Activated CD8-positive, alpha-beta memory T cell treated with anti-CD3 and anti-CD28 coated beads, Interleukin-2, amount 50 U/mL, for 48 hours (primary cell): ENCODE data around the gene ABHD4.
"Not testable (repeated sequence)": the region's sequence is repeated elsewhere in the genome, so short reads cannot be mapped to it uniquely, and the experiment has no call there.

Experiments used
- DNase-seq: peaks from one replicate; pipeline ENCODE4 v3.0.0-alpha.2; 2020

The ABHD4 gene

GRCh38 chr14:22593189-22593588 lies 4.9 kb upstream of the ABHD4 start:
- DNase-seq = no peak

- no peak for DNase-seq
Observed at GRCh38 chr14:22593601-22594000, 4.5 kb upstream of the ABHD4 start.

GRCh38 chr14:22594156-22594716 lies 3.9 kb upstream of the ABHD4 start:
- no peak for DNase-seq

- no peak for DNase-seq
Observed at GRCh38 chr14:22596354-22596879, 1.7 kb upstream of the ABHD4 start.

- no peak for DNase-seq
Observed at GRCh38 chr14:22597265-22597664, 835 bp upstream of the ABHD4 start.

GRCh38 chr14:22597771-22598098 lies 365 bp upstream of the ABHD4 start:
- DNase-seq = no peak

- no peak for DNase-seq
Observed at GRCh38 chr14:22598896-22599244, 770 bp downstream of the ABHD4 start.

- DNase-seq = no peak
Observed at GRCh38 chr14:22599349-22599748, 1.2 kb downstream of the ABHD4 start.

- no peak for DNase-seq
Observed at GRCh38 chr14:22600027-22600426, 1.9 kb downstream of the ABHD4 start.

- DNase-seq = no peak
Observed at GRCh38 chr14:22601456-22601855, 3.4 kb downstream of the ABHD4 start.

- DNase-seq = no peak
Observed at GRCh38 chr14:22601996-22602395, 3.9 kb downstream of the ABHD4 start.

GRCh38 chr14:22602862-22603261 lies 4.8 kb downstream of the ABHD4 start:
- no peak for DNase-seq

GRCh38 chr14:22606380-22606779 lies 8.3 kb downstream of the ABHD4 start:
- no peak for DNase-seq

- no peak for DNase-seq
Observed at GRCh38 chr14:22607291-22607690, 9.2 kb downstream of the ABHD4 start.

GRCh38 chr14:22610931-22611330 lies 12.8 kb downstream of the ABHD4 start:
- DNase-seq = no peak

GRCh38 chr14:22613106-22613695 lies 15.1 kb downstream of the ABHD4 start:
- no peak for DNase-seq

- no peak for DNase-seq
Observed at GRCh38 chr14:22613736-22614239, 15.7 kb downstream of the ABHD4 start.

GRCh38 chr14:22614240-22614799 lies 16.2 kb downstream of the ABHD4 start:
- DNase-seq = no peak

- DNase-seq = not testable (repeated sequence)
Observed at GRCh38 chr14:22615765-22616164, 17.7 kb downstream of the ABHD4 start.

GRCh38 chr14:22622255-22622654 lies 24.2 kb downstream of the ABHD4 start:
- no peak for DNase-seq

- DNase-seq = no peak
Observed at GRCh38 chr14:22623047-22623446, 24.9 kb downstream of the ABHD4 start.

- DNase-seq = no peak
Observed at GRCh38 chr14:22626590-22626989, 28.5 kb downstream of the ABHD4 start.

GRCh38 chr14:22627506-22628263 lies 29.6 kb downstream of the ABHD4 start:
- no peak for DNase-seq

- DNase-seq = no peak
Observed at GRCh38 chr14:22629361-22629760, 31.3 kb downstream of the ABHD4 start.
